Gastroesophageal sphincter (tissue), 4 donors: ENCODE data around the gene ALPP. TPM values are rescaled to one million over a fixed set of nuclear protein-coding genes. Genes with fewer than 3 reads are reported as not detected.

Source experiments
- ATAC-seq: fragments of 150-250 bp; one replicate; pipeline ENCODE4 v1.9.1; 2016; ENCODE audit warnings: mild to moderate bottlenecking, moderate library complexity
- H3K27ac ChIP-seq, 4 donors: fragments of 200-600 bp; sonication (generic) in 3 of 4; 1 replicate in 3 of 4; 2 replicates in 1 of 4; pipeline ENCODE4 v1.5.1; 2016 to 2019
- H3K27me3 ChIP-seq: fragments of 200-600 bp; sonication (generic); one replicate; pipeline ENCODE4 v1.5.1; 2019
- H3K36me3 ChIP-seq, 2 donors: fragments of 200-600 bp; sonication (generic); one replicate each; pipeline ENCODE4 v1.5.1; 2019; ENCODE audit warnings: control low read depth in 1 of 2
- H3K4me1 ChIP-seq, 3 donors: fragments of 200-600 bp; sonication (generic); 1 replicate in 2 of 3; 2 replicates in 1 of 3; pipeline ENCODE4 v1.5.1; 2016 to 2019; ENCODE audit warnings: control low read depth in 2 of 3
- H3K4me3 ChIP-seq, 2 donors: fragments of 200-600 bp; sonication (generic); one replicate each; pipeline ENCODE4 v1.5.1; 2019; ENCODE audit warnings: mild to moderate bottlenecking in 1 of 2, moderate library complexity in 1 of 2
- H3K9me3 ChIP-seq, 3 donors: fragments of 200-600 bp; sonication (generic); one replicate each; pipeline ENCODE4 v1.5.1; 2017 to 2019; ENCODE audit warnings: control low read depth in 2 of 3
- EP300 ChIP-seq: sonication (generic); formaldehyde crosslinking; IDR thresholded peaks from one replicate; pipeline ENCODE4 v1.6.1; 2017; ENCODE audit warnings: antibody characterized with exemption, mild to moderate bottlenecking
- POLR2A ChIP-seq, 2 donors: fragments of 450-650 bp; IDR thresholded peaks; one replicate each; pipeline ENCODE4 v1.6.1; 2017; ENCODE audit warnings: antibody characterized with exemption in 2 of 2, mild to moderate bottlenecking in 2 of 2, moderate library complexity in 1 of 2
- POLR2AphosphoS5 ChIP-seq: sonication (generic); formaldehyde crosslinking; IDR thresholded peaks from one replicate; pipeline ENCODE4 v1.6.1; 2017; ENCODE audit warnings: antibody characterized with exemption
- whole genome bisulfite sequencing, 2 donors: methylation state at CpG; one replicate each; pipeline ENCODE4 v1.1.5; 2018; ENCODE audit warnings: low coverage in 1 of 2; 5-methylcytosine and 5-hydroxymethylcytosine counted together
- total RNA-seq, 4 donors: library from RNA; depleted of rRNA; stranded (reverse); fragments of >200 nt; gene quantifications; one replicate each; pipeline ENCODE4 v1.1.0, GENCODE V29; 2016
- TF ChIP-seq, protein P1 (sequence below), 4 experiments: fragments of 200-600 bp in 2 of 4; fragments of 450-650 bp in 2 of 4; sonication (generic) in 1 of 4; IDR thresholded peaks; one replicate each; pipeline ENCODE4 v1.5.1; 2017 to 2019; ENCODE audit warnings: antibody characterized with exemption in 4 of 4, mild to moderate bottlenecking in 2 of 4, moderate library complexity in 2 of 4

The ALPP gene
- total RNA-seq, 4 donors from 2014 or later = not detected

DNA sequence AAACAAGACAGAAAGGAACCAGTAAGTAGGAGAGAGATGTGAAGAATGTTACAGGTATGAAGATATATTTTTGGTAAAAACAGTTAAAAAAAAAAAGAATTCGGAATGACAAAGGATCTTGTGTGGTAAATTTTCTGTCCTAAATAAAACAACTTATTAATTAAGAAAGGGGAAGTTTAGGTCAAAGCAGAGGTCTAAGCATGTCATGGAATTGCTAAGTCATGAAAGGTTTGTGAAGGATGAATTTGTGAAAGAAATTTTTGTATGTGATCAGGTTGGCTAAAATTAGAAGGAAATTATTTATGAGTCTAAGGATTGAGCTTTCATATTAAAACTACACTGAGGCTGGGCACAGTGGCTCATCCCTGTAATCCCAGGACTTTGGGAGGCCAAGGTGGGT lies 17.0 kb downstream of the ALPP start:
- Histone ChIP-seq H3K4me3 (no peak overlapping the region), H3K9me3 (no peaks in the 10 kb centered on the region), H3K36me3 (no peaks in the 10 kb centered on the region), H3K27me3 (peaks cover 62% of the 10 kb centered on the region), H3K4me1 (no peaks in the 10 kb centered on the region), H3K27ac (no peak overlapping the region)
- no peak for ATAC-seq
- WGBS, 2 donors = 56% methylated on average over 1 of the region's 1 CpG; no CpG with 5 or more reads in 1 of the 2 donors
- TF ChIP-seq EP300 = no peak
- TF ChIP-seq POLR2AphosphoS5 = no peak
- TF ChIP-seq POLR2A (IDR thresholded peaks at IDR 0.05) = no peak
- TF ChIP-seq, protein P1, sequence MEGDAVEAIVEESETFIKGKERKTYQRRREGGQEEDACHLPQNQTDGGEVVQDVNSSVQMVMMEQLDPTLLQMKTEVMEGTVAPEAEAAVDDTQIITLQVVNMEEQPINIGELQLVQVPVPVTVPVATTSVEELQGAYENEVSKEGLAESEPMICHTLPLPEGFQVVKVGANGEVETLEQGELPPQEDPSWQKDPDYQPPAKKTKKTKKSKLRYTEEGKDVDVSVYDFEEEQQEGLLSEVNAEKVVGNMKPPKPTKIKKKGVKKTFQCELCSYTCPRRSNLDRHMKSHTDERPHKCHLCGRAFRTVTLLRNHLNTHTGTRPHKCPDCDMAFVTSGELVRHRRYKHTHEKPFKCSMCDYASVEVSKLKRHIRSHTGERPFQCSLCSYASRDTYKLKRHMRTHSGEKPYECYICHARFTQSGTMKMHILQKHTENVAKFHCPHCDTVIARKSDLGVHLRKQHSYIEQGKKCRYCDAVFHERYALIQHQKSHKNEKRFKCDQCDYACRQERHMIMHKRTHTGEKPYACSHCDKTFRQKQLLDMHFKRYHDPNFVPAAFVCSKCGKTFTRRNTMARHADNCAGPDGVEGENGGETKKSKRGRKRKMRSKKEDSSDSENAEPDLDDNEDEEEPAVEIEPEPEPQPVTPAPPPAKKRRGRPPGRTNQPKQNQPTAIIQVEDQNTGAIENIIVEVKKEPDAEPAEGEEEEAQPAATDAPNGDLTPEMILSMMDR (IDR thresholded peaks at IDR 0.05) = no peak

- TF ChIP-seq EP300 (no peak), POLR2A (IDR thresholded peaks at IDR 0.05) (no peak), POLR2AphosphoS5 (no peak)
- TF ChIP-seq, protein P1 (IDR thresholded peaks at IDR 0.05) = no peak
- ATAC-seq = no peak
- peaks cover 62% of the 10 kb centered on the region for H3K27me3 ChIP-seq
- no peaks in the 10 kb centered on the region for H3K9me3 ChIP-seq
- WGBS, 2 donors = 73 to 76% methylated on average over 2 of the region's 2 CpGs
- H3K4me3 ChIP-seq = no peak overlapping the region
- H3K27ac ChIP-seq = no peak overlapping the region
- no peaks in the 10 kb centered on the region for H3K36me3 ChIP-seq
- no peaks in the 10 kb centered on the region for H3K4me1 ChIP-seq
Observed at GRCh38 chr2:232396683-232397082, 18.1 kb downstream of the ALPP start.

- 71 to 89% methylated on average over 3 to 5 of the region's 5 CpGs for WGBS, 2 donors
- Histone ChIP-seq H3K4me1 (no peaks in the 10 kb centered on the region), H3K9me3 (no peaks in the 10 kb centered on the region), H3K36me3 (no peaks in the 10 kb centered on the region), H3K27ac (no peak overlapping the region), H3K27me3 (peaks cover 53% of the 10 kb centered on the region), H3K4me3 (no peak overlapping the region)
- ATAC-seq = no peak
- TF ChIP-seq POLR2A (IDR thresholded peaks at IDR 0.05) = no peak
- no peak for TF ChIP-seq POLR2AphosphoS5
- TF ChIP-seq, protein P1 (IDR thresholded peaks at IDR 0.05) = no peak
- TF ChIP-seq EP300 = no peak
Observed at GRCh38 chr2:232398293-232399034, 19.9 kb downstream of the ALPP start.

DNA sequence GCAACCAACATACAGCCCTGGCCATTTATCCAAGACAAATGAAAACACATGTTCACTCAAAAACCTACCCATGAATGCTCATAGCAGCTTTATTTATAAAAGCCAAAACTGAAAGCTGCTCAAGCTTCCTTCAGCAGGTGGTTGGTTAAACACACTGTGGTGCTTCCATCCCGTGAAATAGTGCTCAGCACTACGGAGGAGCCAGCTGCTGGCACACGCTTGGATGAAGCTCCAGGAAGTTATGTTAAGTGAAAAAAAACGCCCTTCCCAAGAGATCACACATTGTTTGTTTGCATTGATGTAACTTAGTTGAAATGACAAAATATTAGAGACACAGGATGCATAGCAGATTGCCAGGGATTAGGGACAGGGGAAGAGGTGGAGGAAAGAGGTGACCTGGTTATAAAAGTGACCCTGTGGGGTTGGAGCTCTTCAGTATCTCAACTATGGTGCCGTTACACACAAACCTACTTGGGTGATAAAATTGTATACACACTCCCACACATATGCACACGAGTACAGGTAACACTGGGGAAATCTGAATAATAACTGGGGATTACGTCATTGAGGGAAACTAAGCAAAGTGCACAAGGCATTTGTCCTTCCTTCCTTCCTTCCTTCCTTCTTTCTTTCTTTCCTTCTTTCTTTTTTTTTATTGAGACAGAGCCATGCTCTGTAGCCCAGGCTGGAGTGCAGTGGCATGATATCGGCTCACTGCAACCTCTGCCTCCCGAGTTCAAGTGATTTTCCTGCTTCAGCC lies 21.9 kb downstream of the ALPP start:
- no peak for TF ChIP-seq POLR2A (IDR thresholded peaks at IDR 0.05)
- TF ChIP-seq, protein P1 (IDR thresholded peaks at IDR 0.05) = no peak
- TF ChIP-seq EP300 = no peak
- no peak for TF ChIP-seq POLR2AphosphoS5
- no peak overlapping the region for H3K4me3 ChIP-seq
- no peaks in the 10 kb centered on the region for H3K4me1 ChIP-seq
- H3K27ac ChIP-seq = no peak overlapping the region
- peaks cover 39% of the 10 kb centered on the region for H3K27me3 ChIP-seq
- H3K36me3 ChIP-seq = no peaks in the 10 kb centered on the region
- 36 to 43% methylated on average over 9 of the region's 9 CpGs for WGBS, 2 donors
- H3K9me3 ChIP-seq = no peaks in the 10 kb centered on the region
- ATAC-seq = no peak
